GM12878 (cell line): ENCODE data around the gene PYGM. TPM values are rescaled to one million over a fixed set of nuclear protein-coding genes. Genes with fewer than 3 reads are reported as not detected.

Source experiments
- ATAC-seq: fragments of 200-7000 bp; cut with Tn5 transposase; 3 replicates; pipeline ENCODE4 v1.9.1; 2020; ENCODE audit warnings: mild to moderate bottlenecking, moderate library complexity
- BruUV-seq: library from RNA; stranded (reverse); fragments of 400-500 nt; replicated peaks from 2 replicates; lab custom pipeline; 2021; lab: Mats Ljungman, UMichigan
- CTCF ChIA-PET: fragments of 300-600 bp; sonication (Branson Sonifier 250); formaldehyde crosslinking; extraction: SDS; loops from one replicate; lab custom pipeline; 2021; ENCODE audit warnings: inconsistent platforms; lab: Yijun Ruan, JAX
- POLR2A ChIA-PET: fragments of 350-600 bp; formaldehyde crosslinking; extraction: SDS; loops from one replicate; lab custom pipeline; 2021; ENCODE audit warnings: inconsistent platforms; lab: Charles Lee
- RAD21 ChIA-PET: fragments of 300-600 bp; sonication (Branson Sonifier 250); formaldehyde crosslinking; loops from one replicate; lab custom pipeline; 2023; ENCODE audit warnings: antibody characterized with exemption; ENCODE audit not compliant: unreplicated experiment; lab: Charles Lee
- SMC1A ChIA-PET: fragments of 300-600 bp; sonication (Branson Sonifier 250); formaldehyde crosslinking; loops from one replicate; lab custom pipeline; 2023; ENCODE audit not compliant: unreplicated experiment, uncharacterized antibody; lab: Charles Lee
- DNase-seq: peaks from one replicate; pipeline ENCODE4 v3.0.0-alpha.2; 2011; ENCODE audit warnings: low read depth, low spot score
- FAIRE-seq: peaks from 3 replicates; lab custom pipeline; 2011; peaks lifted over from hg19 to GRCh38; lab: Jason Lieb, UNC
- H2AFZ ChIP-seq: 2 replicates; pipeline ENCODE4 v1.6.0; 2011; ENCODE audit warnings: low read depth, low read length, control low read depth; ENCODE audit not compliant: control insufficient read depth
- H3K27ac ChIP-seq: 2 replicates; pipeline ENCODE4 v1.5.1; 2011; ENCODE audit warnings: control low read depth; ENCODE audit not compliant: control insufficient read depth, insufficient read depth
- H3K27me3 ChIP-seq, 2 experiments: replicated peaks in 1 of 2; 2 replicates each; pipeline versions ENCODE4 v1.6.0 to v1.6.1; 2011; ENCODE audit warnings: low read length in 1 of 2; ENCODE audit not compliant: control insufficient read depth in 2 of 2, insufficient read depth in 2 of 2
- H3K36me3 ChIP-seq, 2 experiments: 2 replicates each; pipeline ENCODE4 v1.5.1; 2011; ENCODE audit warnings: low read length in 1 of 2; ENCODE audit not compliant: control insufficient read depth in 2 of 2, insufficient read depth in 2 of 2
- H3K4me1 ChIP-seq: 2 replicates; pipeline ENCODE4 v1.6.1; 2011; ENCODE audit warnings: mild to moderate bottlenecking, low read length, moderate library complexity, mixed read lengths; ENCODE audit not compliant: control insufficient read depth, insufficient read depth
- H3K4me2 ChIP-seq: 2 replicates; pipeline ENCODE4 v1.6.0; 2011; ENCODE audit warnings: control low read depth; ENCODE audit not compliant: control insufficient read depth, insufficient read depth
- H3K4me3 ChIP-seq: fragments of 200-600 bp; sonication (generic); 2 replicates; pipeline ENCODE4 v1.5.1; 2016
- H3K79me2 ChIP-seq: 2 replicates; pipeline ENCODE4 v1.6.0; 2011; ENCODE audit warnings: low read length; ENCODE audit not compliant: control insufficient read depth, insufficient read depth
- H3K9ac ChIP-seq: 2 replicates; pipeline ENCODE4 v1.8.0; 2011; ENCODE audit warnings: low read length, control low read depth, mixed read lengths; ENCODE audit not compliant: control insufficient read depth, insufficient read depth
- H3K9me3 ChIP-seq: replicated peaks from 3 replicates; pipeline ENCODE4 v1.5.1; 2011; ENCODE audit warnings: mild to moderate bottlenecking, low read length; ENCODE audit not compliant: control insufficient read depth, insufficient read depth
- H4K20me1 ChIP-seq: 2 replicates; pipeline ENCODE4 v1.6.0; 2011; ENCODE audit not compliant: control insufficient read depth, insufficient read depth
- POLR2A ChIP-seq: IDR thresholded peaks from 2 replicates; pipeline ENCODE4 v1.6.1; 2011; ENCODE audit warnings: low read depth, mild to moderate bottlenecking, low read length
- REST ChIP-seq: IDR thresholded peaks from 2 replicates; pipeline ENCODE4 v1.6.1; 2012; ENCODE audit warnings: mild to moderate bottlenecking, low read depth, low read length
- WGBS: methylation state at CpG from one replicate; pipeline ENCODE4 v1.1.6; 2016; ENCODE audit warnings: low lambda C conversion rate; ENCODE audit not compliant: insufficient replicate concordance, insufficient coverage; ENCODE audit errors: missing lambda C conversion rate; 5-methylcytosine and 5-hydroxymethylcytosine counted together
- in situ Hi-C: fragments of 300-500 bp; cut with MboI; formaldehyde crosslinking; loops from 9 replicates; pipeline ENCODE4 v1.14.3; 2018; ENCODE audit warnings: mixed read lengths
- intact Hi-C: fragments of 100-400 bp; cut with micrococcal nuclease; formaldehyde crosslinking; loops from one replicate; pipeline ENCODE4 v1.14.2; 2022; ENCODE audit not compliant: unreplicated experiment
- polyA plus RNA-seq, 11 experiments: library from polyadenylated mRNA; depleted of rRNA in 4 of 11; unstranded in 6 of 11; stranded (reverse) in 5 of 11; fragments of >200 nt; fragmentation: Nextera tagmentation in 4 of 11; fragmentation: Illumina TruSeq in 1 of 11; extraction: Ambion mirVana in 4 of 11; extraction: Trizol in 1 of 11; gene quantifications; 1 replicate in 1 of 11; 2 replicates in 10 of 11; pipeline versions ENCODE4 v1.2.1 to v1.2.3, GENCODE V29; 2011 to 2016; ENCODE audit warnings: inconsistent platforms in 2 of 11, missing spikeins in 2 of 11, low read depth in 1 of 11
- total RNA-seq, 4 experiments: library from RNA; depleted of rRNA in 3 of 4; stranded (reverse); fragments of >200 nt in 3 of 4; fragmentation: Illumina TruSeq in 1 of 4; extraction: Trizol in 1 of 4; gene quantifications; 2 replicates each; pipeline versions ENCODE4 v1.2.1 to v1.2.3, GENCODE V29; 2013 to 2021

The PYGM gene
- total and polyA plus RNA-seq, 10 of the 15 experiments (the other 5 are each of a cell fraction or from before 2014, with no cell fraction given): 0.04 to 3.7 (median 0.27) TPM; not detected in 1

GRCh38 chr11:64760759-64761420, 1.1 kb upstream of the PYGM start:
- SMC1A ChIA-PET: interaction anchor here (1.2 to 1.7 kb wide), 2 partner anchors 10 to 15 kb away, joined by 4 to 5 read pairs; no protein-coding TSS in a partner anchor
- no peak overlapping the region for H3K4me3 ChIP-seq
- no peak overlapping the region for H3K27ac ChIP-seq
- POLR2A ChIA-PET: interaction anchor here (0.6 to 1.8 kb wide), 5 partner anchors 11 to 1960 kb away, joined by 3 to 6 read pairs (median 4); no protein-coding TSS in a partner anchor
- in situ Hi-C loops (no loop called here), intact Hi-C loops (no loop called here)
- H3K9ac ChIP-seq: no peak overlapping the region
- H3K9me3 ChIP-seq: no peaks in the 10 kb centered on the region
- no peak overlapping the region for H2AFZ ChIP-seq
- FAIRE-seq: no peak
- DNase-seq: no peak
- no peaks in the 10 kb centered on the region for H3K79me2 ChIP-seq
- peaks cover 9% of the 10 kb centered on the region for H4K20me1 ChIP-seq
- no peak overlapping the region for H3K4me2 ChIP-seq
- H3K4me1 ChIP-seq: peaks cover 17% of the 10 kb centered on the region
- TF ChIP-seq REST (no peak), POLR2A (peak; percentile 38; the same call in 1 of the 2 replicates)
- RAD21 ChIA-PET: interaction anchor here (0.6 kb wide), 1 partner anchor 16 kb away, joined by 4 read pairs; no protein-coding TSS in a partner anchor
- H3K27me3 ChIP-seq: no peaks in the 10 kb centered on the region
- CTCF ChIA-PET: interaction anchor here (0.7 to 1.5 kb wide), 5 partner anchors 10 to 110 kb away, joined by 3 to 8 read pairs (median 4); no protein-coding TSS in a partner anchor
- ATAC-seq: no peak
- WGBS: 58% methylated on average over 6 of the region's 7 CpGs
- BruUV-seq: no TSS peak
- peaks cover 15% of the 10 kb centered on the region in 2 experiments; a peak in 3 of 4 replicates for H3K36me3 ChIP-seq
